ENCODE results near the gene KAZN. TPM values are rescaled to one million over a fixed set of nuclear protein-coding genes. Genes with fewer than 3 reads are reported as not detected.

The KAZN gene
- polyA plus RNA-seq, 1 donor from 2014 or later, result 20.6 TPM

DNA sequence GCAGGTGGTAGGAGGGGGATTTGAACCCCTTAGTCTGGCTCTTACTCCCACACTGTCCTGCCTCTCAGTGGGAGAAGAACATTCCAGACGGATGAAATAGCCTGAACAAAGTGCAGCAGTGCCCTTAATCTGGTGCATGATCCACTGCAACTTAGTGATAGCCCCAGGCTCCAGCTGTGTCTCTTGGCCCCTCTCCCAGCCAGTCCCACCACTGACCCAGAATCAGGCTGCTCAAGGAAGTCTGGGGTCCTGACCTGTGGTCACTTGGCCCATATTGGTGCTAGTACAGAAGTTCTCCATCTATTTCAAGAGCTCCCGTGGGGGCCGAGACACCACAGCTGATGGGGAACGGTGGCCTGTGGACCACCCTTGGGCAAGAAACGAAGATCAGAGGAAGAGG, 255.0 kb downstream of the KAZN start:
- Histone ChIP-seq H3K9me3 (ENCODE audit: low read length) (no peaks in the 10 kb centered on the region), H3K9ac (ENCODE audit: low read length) (no peak overlapping the region), H3K9me2 (ENCODE audit: insufficient read depth, low read length) (no peaks in the 10 kb centered on the region), H3F3A (ENCODE audit: insufficient read depth, low read length, poor library complexity, severe bottlenecking) (no peaks in the 10 kb centered on the region), H3K27ac (ENCODE audit: low read length) (no peak overlapping the region), H3K36me3 (ENCODE audit: insufficient read depth, low read length) (no peaks in the 10 kb centered on the region), H3K27me3 (ENCODE audit: insufficient read depth, low read depth, low read length) (no peaks in the 10 kb centered on the region), H3K4me2 (ENCODE audit: low read length) (no peak overlapping the region), H2AFZ (ENCODE audit: low read depth, low read length) (no peak overlapping the region), H3K4me3 (ENCODE audit: low read length) (no peak overlapping the region), H3K79me2 (replicated peaks; ENCODE audit: insufficient read depth, low read length) (no peaks in the 10 kb centered on the region), H4K20me1 (ENCODE audit: insufficient read depth) (no peaks in the 10 kb centered on the region)
- TF ChIP-seq, protein P1, sequence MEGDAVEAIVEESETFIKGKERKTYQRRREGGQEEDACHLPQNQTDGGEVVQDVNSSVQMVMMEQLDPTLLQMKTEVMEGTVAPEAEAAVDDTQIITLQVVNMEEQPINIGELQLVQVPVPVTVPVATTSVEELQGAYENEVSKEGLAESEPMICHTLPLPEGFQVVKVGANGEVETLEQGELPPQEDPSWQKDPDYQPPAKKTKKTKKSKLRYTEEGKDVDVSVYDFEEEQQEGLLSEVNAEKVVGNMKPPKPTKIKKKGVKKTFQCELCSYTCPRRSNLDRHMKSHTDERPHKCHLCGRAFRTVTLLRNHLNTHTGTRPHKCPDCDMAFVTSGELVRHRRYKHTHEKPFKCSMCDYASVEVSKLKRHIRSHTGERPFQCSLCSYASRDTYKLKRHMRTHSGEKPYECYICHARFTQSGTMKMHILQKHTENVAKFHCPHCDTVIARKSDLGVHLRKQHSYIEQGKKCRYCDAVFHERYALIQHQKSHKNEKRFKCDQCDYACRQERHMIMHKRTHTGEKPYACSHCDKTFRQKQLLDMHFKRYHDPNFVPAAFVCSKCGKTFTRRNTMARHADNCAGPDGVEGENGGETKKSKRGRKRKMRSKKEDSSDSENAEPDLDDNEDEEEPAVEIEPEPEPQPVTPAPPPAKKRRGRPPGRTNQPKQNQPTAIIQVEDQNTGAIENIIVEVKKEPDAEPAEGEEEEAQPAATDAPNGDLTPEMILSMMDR (IDR thresholded peaks at IDR 0.05; ENCODE audit: poor library complexity, severe bottlenecking), result no peak
- no peak for TF ChIP-seq EP300 (conservative IDR thresholded peaks at IDR 0.05; ENCODE audit: poor library complexity, severe bottlenecking)
- no peak for TF ChIP-seq POLR2AphosphoS5 (IDR thresholded peaks at IDR 0.05)
- TF ChIP-seq MXI1 (conservative IDR thresholded peaks at IDR 0.05; ENCODE audit: poor library complexity, severe bottlenecking), result no peak
- TF ChIP-seq TAF1 (IDR thresholded peaks at IDR 0.05; ENCODE audit: low read depth), result no peak
- TF ChIP-seq, protein P2, sequence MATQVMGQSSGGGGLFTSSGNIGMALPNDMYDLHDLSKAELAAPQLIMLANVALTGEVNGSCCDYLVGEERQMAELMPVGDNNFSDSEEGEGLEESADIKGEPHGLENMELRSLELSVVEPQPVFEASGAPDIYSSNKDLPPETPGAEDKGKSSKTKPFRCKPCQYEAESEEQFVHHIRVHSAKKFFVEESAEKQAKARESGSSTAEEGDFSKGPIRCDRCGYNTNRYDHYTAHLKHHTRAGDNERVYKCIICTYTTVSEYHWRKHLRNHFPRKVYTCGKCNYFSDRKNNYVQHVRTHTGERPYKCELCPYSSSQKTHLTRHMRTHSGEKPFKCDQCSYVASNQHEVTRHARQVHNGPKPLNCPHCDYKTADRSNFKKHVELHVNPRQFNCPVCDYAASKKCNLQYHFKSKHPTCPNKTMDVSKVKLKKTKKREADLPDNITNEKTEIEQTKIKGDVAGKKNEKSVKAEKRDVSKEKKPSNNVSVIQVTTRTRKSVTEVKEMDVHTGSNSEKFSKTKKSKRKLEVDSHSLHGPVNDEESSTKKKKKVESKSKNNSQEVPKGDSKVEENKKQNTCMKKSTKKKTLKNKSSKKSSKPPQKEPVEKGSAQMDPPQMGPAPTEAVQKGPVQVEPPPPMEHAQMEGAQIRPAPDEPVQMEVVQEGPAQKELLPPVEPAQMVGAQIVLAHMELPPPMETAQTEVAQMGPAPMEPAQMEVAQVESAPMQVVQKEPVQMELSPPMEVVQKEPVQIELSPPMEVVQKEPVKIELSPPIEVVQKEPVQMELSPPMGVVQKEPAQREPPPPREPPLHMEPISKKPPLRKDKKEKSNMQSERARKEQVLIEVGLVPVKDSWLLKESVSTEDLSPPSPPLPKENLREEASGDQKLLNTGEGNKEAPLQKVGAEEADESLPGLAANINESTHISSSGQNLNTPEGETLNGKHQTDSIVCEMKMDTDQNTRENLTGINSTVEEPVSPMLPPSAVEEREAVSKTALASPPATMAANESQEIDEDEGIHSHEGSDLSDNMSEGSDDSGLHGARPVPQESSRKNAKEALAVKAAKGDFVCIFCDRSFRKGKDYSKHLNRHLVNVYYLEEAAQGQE (IDR thresholded peaks at IDR 0.05; ENCODE audit: borderline replicate concordance), result no peak
- no peak for TF ChIP-seq EZH2 (IDR thresholded peaks at IDR 0.05; ENCODE audit: borderline replicate concordance, insufficient read depth, low read length, poor library complexity, severe bottlenecking)
- TF ChIP-seq SMC3 (conservative IDR thresholded peaks at IDR 0.05; ENCODE audit: poor library complexity), result no peak
- no peak for TF ChIP-seq RAD21 (conservative IDR thresholded peaks at IDR 0.05)

DNA sequence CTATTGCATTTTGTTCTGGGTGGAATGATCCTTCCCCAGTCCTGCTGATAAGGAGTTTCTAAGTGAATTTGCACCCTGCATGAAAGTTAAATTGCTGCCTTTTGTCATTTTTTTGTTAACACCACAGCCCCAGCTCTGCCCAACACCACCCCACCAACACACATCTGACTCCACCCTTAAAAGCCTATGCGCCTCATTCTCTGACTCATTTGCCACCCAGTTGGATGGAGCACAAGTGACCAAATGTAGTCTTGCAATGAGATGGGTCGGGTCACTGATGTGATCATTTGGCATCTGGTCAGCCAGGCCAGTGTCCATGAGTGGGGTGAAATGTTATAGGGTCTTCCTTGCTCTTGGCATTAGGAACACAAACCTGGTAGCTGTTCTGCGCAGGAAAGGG, 256.8 kb downstream of the KAZN start:
- H3K79me2 ChIP-seq (replicated peaks; ENCODE audit: insufficient read depth, low read length), result no peaks in the 10 kb centered on the region
- H3K9ac ChIP-seq (ENCODE audit: low read length), result no peak overlapping the region
- H3K9me3 ChIP-seq (ENCODE audit: low read length), result no peaks in the 10 kb centered on the region
- no peaks in the 10 kb centered on the region for H3K36me3 ChIP-seq (ENCODE audit: insufficient read depth, low read length)
- H3K27me3 ChIP-seq (ENCODE audit: insufficient read depth, low read depth, low read length), result no peaks in the 10 kb centered on the region
- H4K20me1 ChIP-seq (ENCODE audit: insufficient read depth), result no peaks in the 10 kb centered on the region
- no peak overlapping the region for H3K4me2 ChIP-seq (ENCODE audit: low read length)
- H3K27ac ChIP-seq (ENCODE audit: low read length), result no peak overlapping the region
- H3K4me3 ChIP-seq (ENCODE audit: low read length), result no peak overlapping the region
- H3K9me2 ChIP-seq (ENCODE audit: insufficient read depth, low read length), result no peaks in the 10 kb centered on the region
- TF ChIP-seq TAF1 (IDR thresholded peaks at IDR 0.05; ENCODE audit: low read depth) (no peak), RAD21 (conservative IDR thresholded peaks at IDR 0.05) (no peak), MXI1 (conservative IDR thresholded peaks at IDR 0.05; ENCODE audit: poor library complexity, severe bottlenecking) (no peak), SMC3 (conservative IDR thresholded peaks at IDR 0.05; ENCODE audit: poor library complexity) (no peak), EZH2 (IDR thresholded peaks at IDR 0.05; ENCODE audit: borderline replicate concordance, insufficient read depth, low read length, poor library complexity, severe bottlenecking) (no peak), POLR2AphosphoS5 (IDR thresholded peaks at IDR 0.05) (no peak), EP300 (conservative IDR thresholded peaks at IDR 0.05; ENCODE audit: poor library complexity, severe bottlenecking) (no peak)
- TF ChIP-seq, protein P1 (IDR thresholded peaks at IDR 0.05; ENCODE audit: poor library complexity, severe bottlenecking), result no peak
- TF ChIP-seq, protein P2 (IDR thresholded peaks at IDR 0.05; ENCODE audit: borderline replicate concordance), result no peak
- no peak overlapping the region for H2AFZ ChIP-seq (ENCODE audit: low read depth, low read length)
- no peaks in the 10 kb centered on the region for H3F3A ChIP-seq (ENCODE audit: insufficient read depth, low read length, poor library complexity, severe bottlenecking)
